CD14-positive monocyte (primary cell): ENCODE results near the gene TP53RK. TPM values are rescaled to one million over a fixed set of nuclear protein-coding genes. Genes with fewer than 3 reads are reported as not detected.

Source experiments
- DNase-seq, 3 donors: peaks; one replicate each; pipeline ENCODE4 v3.0.0-alpha.2; 2011 to 2022
- H2AFZ ChIP-seq: 2 replicates; pipeline ENCODE4 v1.6.0; 2012; ENCODE audit warnings: mild to moderate bottlenecking, low read depth, low read length, inconsistent platforms; ENCODE audit not compliant: insufficient read depth, poor library complexity, severe bottlenecking
- H3K27ac ChIP-seq, 2 donors: 1 replicate in 1 of 2; 2 replicates in 1 of 2; pipeline ENCODE4 v1.5.1; 2012 to 2013; ENCODE audit warnings: low read length in 2 of 2, control low read depth in 1 of 2, inconsistent platforms in 1 of 2, low read depth in 1 of 2, mild to moderate bottlenecking in 1 of 2
- H3K27me3 ChIP-seq, 2 donors: one replicate each; pipeline versions ENCODE4 v1.6.0 to v1.6.1; 2011 to 2013; ENCODE audit warnings: low read length in 2 of 2; ENCODE audit not compliant: control insufficient read depth in 2 of 2, insufficient read depth in 2 of 2
- H3K36me3 ChIP-seq, 2 donors: replicated peaks in 1 of 2; 1 replicate in 1 of 2; 2 replicates in 1 of 2; pipeline versions ENCODE4 v1.5.1 to v1.6.1; 2012 to 2013; ENCODE audit warnings: low read length in 2 of 2, control low read depth in 1 of 2, inconsistent platforms in 1 of 2, mild to moderate bottlenecking in 1 of 2; ENCODE audit not compliant: insufficient read depth in 2 of 2, control insufficient read depth in 1 of 2
- H3K4me1 ChIP-seq, 2 donors: 1 replicate in 1 of 2; 2 replicates in 1 of 2; pipeline versions ENCODE4 v1.5.1 to v1.6.1; 2012 to 2013; ENCODE audit warnings: low read length in 2 of 2, control low read depth in 1 of 2, inconsistent platforms in 1 of 2, mild to moderate bottlenecking in 1 of 2, moderate library complexity in 1 of 2; ENCODE audit not compliant: insufficient read depth in 2 of 2, control insufficient read depth in 1 of 2
- H3K4me2 ChIP-seq: replicated peaks from 2 replicates; pipeline ENCODE3; 2012; ENCODE audit warnings: low read length, moderate library complexity, mild to moderate bottlenecking; ENCODE audit not compliant: poor library complexity, severe bottlenecking; ENCODE audit errors: extremely low read depth
- H3K4me3 ChIP-seq, 3 experiments: fragments of 200-600 bp in 1 of 3; sonication (generic) in 1 of 3; replicated peaks in 1 of 3; 1 replicate in 2 of 3; 2 replicates in 1 of 3; pipeline ENCODE4 v1.5.1; 2011 to 2013; ENCODE audit warnings: low read length in 3 of 3, mild to moderate bottlenecking in 3 of 3, control low read depth in 2 of 3, low read depth in 2 of 3, inconsistent platforms in 1 of 3, moderate library complexity in 1 of 3
- H3K79me2 ChIP-seq: 2 replicates; pipeline ENCODE4 v1.6.0; 2012; ENCODE audit warnings: mild to moderate bottlenecking, control low read depth, inconsistent platforms, low read length, moderate library complexity; ENCODE audit not compliant: insufficient read depth
- H3K9ac ChIP-seq: 2 replicates; pipeline ENCODE4 v1.6.0; 2017; ENCODE audit warnings: low read length, mild to moderate bottlenecking; ENCODE audit not compliant: insufficient read depth, poor library complexity, severe bottlenecking
- H3K9me3 ChIP-seq, 2 donors: replicated peaks in 1 of 2; 1 replicate in 1 of 2; 2 replicates in 1 of 2; pipeline versions ENCODE4 v1.5.1 to v1.6.1; 2012 to 2013; ENCODE audit warnings: low read length in 2 of 2, control low read depth in 1 of 2; ENCODE audit not compliant: control insufficient read depth in 1 of 2, insufficient read depth in 1 of 2
- H4K20me1 ChIP-seq: 2 replicates; pipeline ENCODE4 v1.6.0; 2012; ENCODE audit warnings: mild to moderate bottlenecking, low read length, control low read depth, moderate library complexity; ENCODE audit not compliant: insufficient read depth
- H3K27ac Mint-ChIP-seq, 7 donors: one replicate each; pipeline ENCODE4 v1.8.0; 2020; ENCODE audit warnings: mild to moderate bottlenecking in 7 of 7, mixed read lengths in 7 of 7, moderate library complexity in 6 of 7, inconsistent platforms in 2 of 7
- H3K27me3 Mint-ChIP-seq, 3 donors: one replicate each; pipeline ENCODE4 v1.8.0; 2021 to 2022; ENCODE audit warnings: low read depth in 3 of 3, mild to moderate bottlenecking in 3 of 3, mixed read lengths in 3 of 3, moderate library complexity in 3 of 3, inconsistent platforms in 1 of 3
- H3K36me3 Mint-ChIP-seq, 2 donors: one replicate each; pipeline ENCODE4 v1.8.0; 2020; ENCODE audit warnings: mixed read lengths in 2 of 2, inconsistent platforms in 1 of 2, mild to moderate bottlenecking in 1 of 2
- H3K4me1 Mint-ChIP-seq: one replicate; pipeline ENCODE4 v1.8.0; 2020; ENCODE audit warnings: mild to moderate bottlenecking, mixed read lengths
- H3K4me3 Mint-ChIP-seq, 2 donors: one replicate each; pipeline ENCODE4 v1.8.0; 2020; ENCODE audit warnings: mild to moderate bottlenecking in 2 of 2, mixed read lengths in 2 of 2, moderate library complexity in 1 of 2
- H3K9me3 Mint-ChIP-seq, 7 donors: one replicate each; pipeline ENCODE4 v1.8.0; 2020 to 2022; ENCODE audit warnings: mixed read lengths in 7 of 7, mild to moderate bottlenecking in 6 of 7, moderate library complexity in 6 of 7, inconsistent platforms in 2 of 7
- CTCF ChIP-seq: fragments of 200-600 bp; IDR thresholded peaks from one replicate; pipeline ENCODE4 v1.8.0; 2022; ENCODE audit warnings: antibody characterized with exemption, mild to moderate bottlenecking
- WGBS: methylation state at CpG from one replicate; pipeline ENCODE4 v1.1.5; 2013; ENCODE audit warnings: missing lambda C conversion rate; ENCODE audit not compliant: insufficient coverage; 5-methylcytosine and 5-hydroxymethylcytosine counted together
- intact Hi-C, 2 donors: fragments of 100-400 bp; cut with micrococcal nuclease; formaldehyde crosslinking; loops; one replicate each; pipeline versions ENCODE4 v1.15.0 to v1.15.1; 2023
- polyA plus RNA-seq, 3 donors: library from polyadenylated mRNA; depleted of rRNA in 1 of 3; unstranded in 2 of 3; stranded (reverse) in 1 of 3; fragments of 300-500 nt in 2 of 3; fragments of >200 nt in 1 of 3; fragmentation: Illumina TruSeq in 2 of 3; gene quantifications; 1 replicate in 2 of 3; 2 replicates in 1 of 3; pipeline ENCODE4 v1.2.3, GENCODE V29; 2012 to 2021

The TP53RK gene
- polyA plus RNA-seq, 3 donors = 1.4 to 10.9 (median 9.5) TPM

DNA sequence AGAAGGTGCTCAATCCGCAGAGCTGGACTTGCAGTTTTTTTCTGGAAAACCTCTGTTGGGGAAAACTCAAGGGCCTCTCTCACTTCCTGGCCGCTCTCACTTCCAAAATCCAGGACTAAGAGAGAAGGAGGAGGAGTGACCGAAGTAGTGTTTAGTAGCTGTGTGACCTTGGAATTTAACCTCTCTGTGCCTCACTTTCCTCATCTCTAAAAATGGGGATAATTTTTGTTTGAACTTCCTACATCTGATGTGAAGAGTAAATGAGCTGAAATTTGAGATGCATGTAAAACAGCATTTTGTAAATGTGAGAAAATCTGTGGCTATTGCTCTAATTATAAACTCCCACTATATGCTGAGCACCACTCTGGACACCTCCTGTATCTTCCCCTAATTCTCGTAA, 43.1 kb downstream of the TP53RK start:
- intact Hi-C loops = no loop called here
- peaks cover 0 to 4% (median 0%) of the 10 kb centered on the region in 7 donors for H3K9me3 Mint-ChIP-seq
- no peak overlapping the region for H3K27ac ChIP-seq
- H3K4me3 ChIP-seq = no peak overlapping the region
- TF ChIP-seq CTCF = no peak
- H3K27ac Mint-ChIP-seq = no peak overlapping the region
- H3K79me2 ChIP-seq = no peaks in the 10 kb centered on the region
- no peak overlapping the region for H3K9ac ChIP-seq
- H3K4me2 ChIP-seq = no peak overlapping the region
- H3K27me3 ChIP-seq = peaks cover 16 to 25% of the 10 kb centered on the region in 2 donors
- H3K36me3 ChIP-seq = no peaks in the 10 kb centered on the region
- 83% methylated on average over 1 of the region's 4 CpGs for WGBS
- H3K4me3 Mint-ChIP-seq = no peak overlapping the region
- H4K20me1 ChIP-seq = no peaks in the 10 kb centered on the region
- no peak for DNase-seq
- H3K27me3 Mint-ChIP-seq = peaks cover 32 to 43% (median 33%) of the 10 kb centered on the region in 3 donors
- no peaks in the 10 kb centered on the region for H3K9me3 ChIP-seq
- peaks cover 3 to 4% of the 10 kb centered on the region in 2 donors for H3K36me3 Mint-ChIP-seq
- no peak overlapping the region for H2AFZ ChIP-seq
- H3K4me1 ChIP-seq = no peaks in the 10 kb centered on the region
- no peaks in the 10 kb centered on the region for H3K4me1 Mint-ChIP-seq

GRCh38 chr20:46644733-46645132, 44.5 kb downstream of the TP53RK start:
- intact Hi-C loops = no loop called here
- H3K4me2 ChIP-seq = no peak overlapping the region
- no peaks in the 10 kb centered on the region for H3K4me1 ChIP-seq
- Mint-ChIP-seq H3K4me3 (no peak overlapping the region), H3K9me3 (no peaks in the 10 kb centered on the region), H3K36me3 (no peaks in the 10 kb centered on the region), H3K27me3 (peaks cover 19 to 31% (median 21%) of the 10 kb centered on the region in 3 donors), H3K4me1 (no peaks in the 10 kb centered on the region), H3K27ac (no peak overlapping the region)
- no peak overlapping the region for H3K27ac ChIP-seq
- WGBS = 100% methylated on average over 1 of the region's 1 CpG
- no peaks in the 10 kb centered on the region for H3K9me3 ChIP-seq
- no peaks in the 10 kb centered on the region for H3K79me2 ChIP-seq
- H4K20me1 ChIP-seq = no peaks in the 10 kb centered on the region
- no peak overlapping the region for H3K4me3 ChIP-seq
- no peaks in the 10 kb centered on the region for H3K36me3 ChIP-seq
- H3K9ac ChIP-seq = no peak overlapping the region
- TF ChIP-seq CTCF = no peak
- no peak overlapping the region for H2AFZ ChIP-seq
- peaks cover 7 to 11% of the 10 kb centered on the region in 2 donors for H3K27me3 ChIP-seq
- DNase-seq = no peak
